Kidney epithelial cell (primary cell): ENCODE measurements around the gene TRIM37. TPM values are rescaled to one million over a fixed set of nuclear protein-coding genes. Genes with fewer than 3 reads are reported as not detected.

Experiments
- DNase-seq: peaks from one replicate; pipeline ENCODE4 v3.0.0-alpha.2; 2010; ENCODE audit warnings: low read depth
- H3K27me3 ChIP-seq: 2 replicates; pipeline ENCODE4 v1.6.0; 2011; ENCODE audit warnings: low read length; ENCODE audit not compliant: control insufficient read depth, insufficient read depth
- H3K36me3 ChIP-seq: 2 replicates; pipeline ENCODE4 v1.5.1; 2011; ENCODE audit warnings: low read length; ENCODE audit not compliant: control insufficient read depth, insufficient read depth
- H3K4me3 ChIP-seq: 2 replicates; pipeline ENCODE4 v1.5.1; 2011; ENCODE audit warnings: low read depth, mild to moderate bottlenecking, control low read depth, low read length
- CTCF ChIP-seq: IDR thresholded peaks from 2 replicates; pipeline ENCODE4 v1.5.1; 2011; ENCODE audit warnings: mild to moderate bottlenecking, moderate library complexity, low read length, control low read depth, inconsistent platforms; ENCODE audit not compliant: insufficient read depth, poor library complexity, severe bottlenecking
- total RNA-seq: library from RNA; depleted of rRNA; stranded (reverse); fragments of >200 nt; gene quantifications from 2 replicates; pipeline ENCODE4 v1.2.3, GENCODE V29; 2015

The TRIM37 gene
- total RNA-seq, 1 donor from 2014 or later: 30.2 TPM

DNA sequence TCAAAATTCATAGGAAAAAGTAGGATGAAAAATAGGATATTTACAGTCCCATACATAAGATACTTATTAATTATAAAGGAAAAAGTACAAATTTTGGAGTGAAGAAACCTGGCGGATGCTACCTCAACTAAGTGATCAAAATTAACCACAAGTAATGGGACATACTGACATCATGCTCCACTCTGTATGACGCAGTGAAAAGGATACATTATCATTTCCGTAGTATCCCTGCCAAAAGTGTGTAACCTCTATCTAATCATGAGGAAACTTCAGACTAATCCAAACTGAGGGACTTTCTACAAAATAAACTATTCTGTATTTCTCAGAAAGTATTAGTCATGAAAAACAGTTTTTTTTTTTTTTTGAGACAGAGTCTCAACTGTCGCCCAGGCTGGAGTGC, 60.5 kb downstream of the TRIM37 start:
- Histone ChIP-seq H3K4me3 (no peak overlapping the region), H3K36me3 (no peaks in the 10 kb centered on the region), H3K27me3 (no peaks in the 10 kb centered on the region)
- no peak for TF ChIP-seq CTCF
- DNase-seq: no peak

GRCh38 chr17:59038734-59039133, 67.9 kb downstream of the TRIM37 start:
- DNase-seq: no peak

DNA sequence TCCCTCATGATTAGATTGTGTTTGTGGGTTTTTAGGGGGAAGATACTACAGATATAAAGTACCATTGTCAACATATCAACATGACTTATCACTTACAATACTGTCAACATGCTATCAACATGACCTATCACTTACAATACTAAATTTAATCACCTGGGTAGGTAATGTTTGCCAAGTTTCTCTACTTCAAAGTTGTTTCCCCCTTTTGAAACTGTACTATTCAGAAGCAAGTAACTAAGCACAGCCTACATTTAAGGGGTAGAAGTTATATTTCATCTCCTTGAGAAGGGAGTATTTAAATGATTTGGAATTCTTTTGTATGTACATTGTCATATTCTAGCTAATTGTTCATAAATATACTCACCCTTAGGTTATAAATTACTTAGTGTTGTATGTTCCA, 68.7 kb downstream of the TRIM37 start:
- TF ChIP-seq CTCF: no peak
- no peaks in the 10 kb centered on the region for H3K27me3 ChIP-seq
- no peaks in the 10 kb centered on the region for H3K36me3 ChIP-seq
- DNase-seq: no peak
- no peak overlapping the region for H3K4me3 ChIP-seq

More at GRCh38 chr17:59038734-59039133, 67.9 kb downstream of the TRIM37 start:
- TF ChIP-seq CTCF: no peak
- no peaks in the 10 kb centered on the region for H3K27me3 ChIP-seq
- no peak overlapping the region for H3K4me3 ChIP-seq
- H3K36me3 ChIP-seq: no peaks in the 10 kb centered on the region

DNA sequence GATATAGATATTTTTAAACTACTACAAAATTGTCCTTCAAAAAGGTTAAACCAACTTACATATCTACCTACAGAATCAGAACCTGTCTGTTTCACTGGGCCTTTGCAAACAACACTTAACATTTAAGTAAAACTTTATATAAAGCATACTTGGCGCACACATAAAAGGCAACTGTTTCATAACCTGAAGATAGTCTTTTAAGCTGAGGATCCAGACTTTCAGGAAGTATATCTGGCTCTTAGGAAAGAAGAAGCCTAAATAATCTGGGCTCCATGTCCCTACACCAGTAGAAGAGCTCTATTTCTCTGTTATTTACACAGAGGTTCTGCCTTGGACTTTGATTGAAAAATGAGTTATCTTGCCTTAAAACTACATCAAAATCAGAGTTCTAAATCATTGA, 75.9 kb downstream of the TRIM37 start:
- TF ChIP-seq CTCF: no peak
- Histone ChIP-seq H3K36me3 (no peaks in the 10 kb centered on the region), H3K27me3 (no peaks in the 10 kb centered on the region), H3K4me3 (no peak overlapping the region)
- no peak for DNase-seq

- Histone ChIP-seq H3K36me3 (no peaks in the 10 kb centered on the region), H3K27me3 (no peaks in the 10 kb centered on the region), H3K4me3 (no peak overlapping the region)
- no peak for DNase-seq
- TF ChIP-seq CTCF: no peak
Measured at GRCh38 chr17:59028328-59028727, 78.4 kb downstream of the TRIM37 start.

DNA sequence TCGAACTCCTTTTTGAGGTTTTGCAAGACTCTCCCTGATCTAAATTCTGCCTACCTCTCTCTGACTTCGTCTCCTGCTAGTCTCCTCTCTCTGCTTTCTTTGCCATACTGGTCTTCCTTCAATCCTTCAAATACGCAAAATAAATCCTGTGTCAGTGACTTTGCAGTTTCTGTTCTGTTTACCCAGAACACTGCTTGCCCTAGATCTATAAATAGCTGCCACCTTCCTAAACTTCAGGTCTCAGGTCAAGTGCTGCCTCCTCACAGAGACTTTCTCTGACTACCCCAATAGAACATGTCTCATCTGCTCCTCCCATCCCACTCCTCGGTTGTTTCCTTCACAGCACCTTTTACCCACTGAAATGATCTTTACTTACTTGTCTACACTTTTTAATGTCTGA, 78.9 kb downstream of the TRIM37 start:
- DNase-seq: no peak
- no peaks in the 10 kb centered on the region for H3K27me3 ChIP-seq
- TF ChIP-seq CTCF: no peak
- no peaks in the 10 kb centered on the region for H3K36me3 ChIP-seq
- no peak overlapping the region for H3K4me3 ChIP-seq
